Activated CD8-positive, alpha-beta T cell treated with anti-CD3 and anti-CD28 coated beads for 36 hours (primary cell): Measurements from ENCODE around the gene TNK2. TPM values are rescaled to one million over a fixed set of nuclear protein-coding genes. Genes with fewer than 3 reads are reported as not detected.
A peak's percentile ranks its signal among the peaks of the same experiment; 100 is the strongest.

ENCODE experiments used
- ATAC-seq: fragments of 200-7000 bp; cut with Tn5 transposase; one replicate; pipeline ENCODE4 v1.10.0; 2021; ENCODE audit warnings: mild to moderate bottlenecking, moderate library complexity
- CTCF ChIA-PET: fragments of 350-600 bp; sonication (Branson Sonifier 250); formaldehyde crosslinking; loops from one replicate; lab custom pipeline; 2021; ENCODE audit warnings: antibody characterized with exemption; lab: Charles Lee
- POLR2A ChIA-PET: fragments of 350-600 bp; sonication (Branson Sonifier 250); formaldehyde crosslinking; loops from one replicate; lab custom pipeline; 2021; ENCODE audit warnings: antibody characterized with exemption; lab: Charles Lee
- DNase-seq: peaks from one replicate; pipeline ENCODE4 v3.0.0-alpha.2; 2020
- H3K27ac Mint-ChIP-seq: one replicate; pipeline ENCODE4 v1.8.0; 2021; ENCODE audit warnings: mild to moderate bottlenecking, mixed read lengths
- H3K27me3 Mint-ChIP-seq: one replicate; pipeline ENCODE4 v1.8.0; 2021; ENCODE audit warnings: mixed read lengths
- H3K36me3 Mint-ChIP-seq: one replicate; pipeline ENCODE4 v1.8.0; 2021; ENCODE audit warnings: low read depth, mixed read lengths
- H3K4me1 Mint-ChIP-seq: one replicate; pipeline ENCODE4 v1.8.0; 2021; ENCODE audit warnings: low read depth, mixed read lengths
- H3K4me3 Mint-ChIP-seq: one replicate; pipeline ENCODE4 v1.8.0; 2021; ENCODE audit warnings: mild to moderate bottlenecking, moderate library complexity, mixed read lengths
- H3K9me3 Mint-ChIP-seq: one replicate; pipeline ENCODE4 v1.8.0; 2021; ENCODE audit warnings: mixed read lengths
- intact Hi-C: fragments of 100-400 bp; cut with micrococcal nuclease; formaldehyde crosslinking; loops from one replicate; pipeline ENCODE4 v1.10.0; 2022
- total RNA-seq, 2 experiments: library from RNA; stranded (reverse); gene quantifications; one replicate each; pipeline ENCODE4 v1.2.3, GENCODE V29; 2021
- TF ChIP-seq, protein P1 (sequence below): fragments of 200-600 bp; IDR thresholded peaks from one replicate; pipeline ENCODE4 v1.8.0; 2022; ENCODE audit warnings: antibody characterized with exemption, mild to moderate bottlenecking

Gene TNK2
- total RNA-seq, 2 experiments from 2014 or later, result 41.9 to 43.0 TPM

DNA sequence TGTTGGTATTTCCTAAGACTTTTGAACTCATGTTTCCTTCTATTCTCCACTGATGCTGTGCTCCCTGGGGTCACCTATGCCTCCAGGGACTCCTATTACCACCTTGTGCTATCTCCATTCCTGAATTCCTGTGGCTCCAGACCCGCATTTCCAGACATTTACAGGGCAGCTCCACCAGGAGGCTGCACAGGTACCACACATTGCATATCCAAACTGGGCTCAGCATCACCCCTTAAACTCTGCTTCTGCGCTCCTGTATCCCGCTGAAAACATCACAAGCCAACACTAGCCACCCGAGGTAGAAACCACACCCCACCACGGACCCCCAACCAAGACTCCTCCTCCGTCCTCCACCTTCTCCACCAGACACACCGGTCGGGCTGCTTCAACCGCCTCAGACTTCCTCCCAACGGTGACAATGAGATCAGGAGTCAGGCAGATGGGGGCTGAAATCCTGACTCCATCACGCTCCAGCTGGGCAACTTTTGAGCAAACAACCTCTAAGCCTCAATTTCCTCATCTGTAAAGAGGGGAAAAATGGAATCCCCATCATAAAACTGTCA, 10.4 kb downstream of the TNK2 start:
- POLR2A ChIA-PET, result interaction anchor here (1.0 to 6.4 kb wide), 3 partner anchors 8 to 17 kb away, joined by 3 to 77 read pairs (median 5); partner anchors contain the start of gene TNK2
- Mint-ChIP-seq H3K9me3 (no peaks in the 10 kb centered on the region), H3K4me1 (peaks cover 60% of the 10 kb centered on the region), H3K27ac (peak overlapping the region; percentile 29), H3K4me3 (no peak overlapping the region), H3K36me3 (no peaks in the 10 kb centered on the region), H3K27me3 (no peaks in the 10 kb centered on the region)
- intact Hi-C loops, result no loop called here
- DNase-seq, result no peak
- TF ChIP-seq, protein P1, sequence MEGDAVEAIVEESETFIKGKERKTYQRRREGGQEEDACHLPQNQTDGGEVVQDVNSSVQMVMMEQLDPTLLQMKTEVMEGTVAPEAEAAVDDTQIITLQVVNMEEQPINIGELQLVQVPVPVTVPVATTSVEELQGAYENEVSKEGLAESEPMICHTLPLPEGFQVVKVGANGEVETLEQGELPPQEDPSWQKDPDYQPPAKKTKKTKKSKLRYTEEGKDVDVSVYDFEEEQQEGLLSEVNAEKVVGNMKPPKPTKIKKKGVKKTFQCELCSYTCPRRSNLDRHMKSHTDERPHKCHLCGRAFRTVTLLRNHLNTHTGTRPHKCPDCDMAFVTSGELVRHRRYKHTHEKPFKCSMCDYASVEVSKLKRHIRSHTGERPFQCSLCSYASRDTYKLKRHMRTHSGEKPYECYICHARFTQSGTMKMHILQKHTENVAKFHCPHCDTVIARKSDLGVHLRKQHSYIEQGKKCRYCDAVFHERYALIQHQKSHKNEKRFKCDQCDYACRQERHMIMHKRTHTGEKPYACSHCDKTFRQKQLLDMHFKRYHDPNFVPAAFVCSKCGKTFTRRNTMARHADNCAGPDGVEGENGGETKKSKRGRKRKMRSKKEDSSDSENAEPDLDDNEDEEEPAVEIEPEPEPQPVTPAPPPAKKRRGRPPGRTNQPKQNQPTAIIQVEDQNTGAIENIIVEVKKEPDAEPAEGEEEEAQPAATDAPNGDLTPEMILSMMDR, result no peak
- CTCF ChIA-PET, result interaction anchor here (1.0 to 9.3 kb wide), 4 partner anchors 10 to 44 kb away, joined by 4 to 131 read pairs (median 74); partner anchors contain the start of gene TNK2
- ATAC-seq, result no peak

DNA sequence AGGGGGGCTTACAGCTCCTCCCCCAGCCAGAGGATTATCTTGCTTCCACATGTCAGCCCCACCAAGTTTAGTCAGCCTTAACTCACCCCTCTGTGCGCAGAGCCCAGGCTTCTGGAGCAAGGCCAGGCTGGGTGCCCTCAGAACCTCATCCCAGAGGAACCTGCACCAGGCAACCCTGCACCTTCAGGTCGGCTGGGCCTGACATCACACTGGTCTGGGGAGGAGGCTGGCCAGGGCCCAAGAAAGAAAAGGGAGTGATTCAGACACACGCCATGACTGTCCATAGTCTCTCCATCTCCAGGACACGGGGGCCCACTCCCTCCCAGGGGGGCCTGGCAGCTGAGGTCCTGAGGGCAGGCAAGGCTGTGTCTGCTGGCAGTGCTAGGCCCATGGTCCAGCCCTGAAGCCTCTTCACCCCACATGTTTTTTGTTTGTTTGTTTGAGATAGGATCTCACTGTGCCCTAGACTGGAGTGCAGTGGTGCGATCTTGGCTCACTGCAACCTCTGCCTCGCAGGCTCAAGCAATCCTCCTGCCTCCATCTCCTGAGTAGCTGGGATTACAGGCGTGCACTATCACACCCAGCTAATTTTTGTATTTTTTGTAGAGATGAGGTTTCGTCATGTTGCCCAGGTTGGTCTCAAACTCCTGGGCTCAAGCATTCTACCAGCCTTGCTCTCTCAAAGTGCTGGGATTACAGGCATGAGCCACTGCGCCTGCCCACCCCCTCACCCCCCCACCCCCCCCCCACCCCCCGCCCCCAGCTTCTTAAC, 11.1 kb downstream of the TNK2 start:
- no peaks in the 10 kb centered on the region for H3K27me3 Mint-ChIP-seq
- DNase-seq (peak; percentile 9), ATAC-seq (no peak)
- peak overlapping the region; percentile 80 for H3K4me3 Mint-ChIP-seq
- POLR2A ChIA-PET, result interaction anchor here (1.0 to 6.4 kb wide), 4 partner anchors 8 to 18 kb away, joined by 3 to 77 read pairs (median 4); partner anchors contain the start of gene TNK2
- peaks cover 60% of the 10 kb centered on the region for H3K4me1 Mint-ChIP-seq
- TF ChIP-seq, protein P1, result no peak
- H3K36me3 Mint-ChIP-seq, result no peaks in the 10 kb centered on the region
- H3K9me3 Mint-ChIP-seq, result no peaks in the 10 kb centered on the region
- CTCF ChIA-PET, result interaction anchor here (1.0 to 9.3 kb wide), 5 partner anchors 11 to 44 kb away, joined by 4 to 131 read pairs (median 89); partner anchors contain the start of gene TNK2
- intact Hi-C loops, result no loop called here
- peak overlapping the region; percentile 93 for H3K27ac Mint-ChIP-seq

GRCh38 chr3:195896361-195897080, 11.8 kb downstream of the TNK2 start:
- Mint-ChIP-seq H3K27me3 (no peaks in the 10 kb centered on the region), H3K36me3 (no peaks in the 10 kb centered on the region), H3K27ac (peak overlapping the region; percentile 93), H3K4me3 (peak overlapping the region; percentile 80), H3K9me3 (no peaks in the 10 kb centered on the region), H3K4me1 (peaks cover 54% of the 10 kb centered on the region)
- TF ChIP-seq, protein P1, result no peak
- DNase-seq, result peak; percentile 9
- ATAC-seq, result peak; percentile 15
- intact Hi-C loops, result no loop called here
- ChIA-PET CTCF (interaction anchor here (5.3 to 9.3 kb wide), 4 partner anchors 11 to 43 kb away, joined by 59 to 131 read pairs (median 104); partner anchors contain the start of gene TNK2), POLR2A (interaction anchor here (1.0 to 6.4 kb wide), 3 partner anchors 9 to 17 kb away, joined by 3 to 77 read pairs (median 4); partner anchors contain the start of gene TNK2)

DNA sequence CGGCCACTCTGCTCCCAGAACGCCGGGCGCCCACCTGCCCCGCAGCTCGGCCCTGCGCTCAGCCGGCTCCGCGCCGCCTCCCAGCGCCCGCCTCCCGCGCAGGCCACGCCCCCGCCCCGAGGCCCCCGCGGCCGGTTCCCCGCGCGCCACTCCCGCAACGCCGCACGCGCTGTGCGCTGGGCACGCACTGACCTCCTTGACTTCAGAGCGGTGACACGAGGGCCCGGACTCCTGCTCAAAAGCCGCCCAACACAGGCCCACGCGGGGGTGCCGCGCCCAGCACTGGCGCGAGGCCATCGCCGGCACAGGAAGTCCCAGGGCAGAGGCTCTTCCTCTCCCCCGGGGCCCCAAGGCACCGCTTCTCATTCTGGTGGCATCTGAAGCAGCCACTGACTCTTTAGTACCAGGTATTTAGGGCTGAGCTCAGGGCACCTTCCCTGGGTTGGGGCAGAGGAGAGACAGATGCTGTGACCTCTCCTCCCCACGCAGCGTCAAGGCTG, 12.4 kb downstream of the TNK2 start:
- intact Hi-C loops, result loop anchor here (2.0 kb wide), 1 partner anchor 37 kb away; no protein-coding TSS in a partner anchor
- peak; percentile 77 for DNase-seq
- POLR2A ChIA-PET, result interaction anchor here (1.1 to 6.4 kb wide), 2 partner anchors 12 to 18 kb away, joined by 4 to 77 read pairs; partner anchors contain the start of gene TNK2
- Mint-ChIP-seq H3K9me3 (no peaks in the 10 kb centered on the region), H3K27ac (peak overlapping the region; percentile 93), H3K4me1 (peaks cover 48% of the 10 kb centered on the region), H3K36me3 (no peaks in the 10 kb centered on the region), H3K4me3 (peak overlapping the region; percentile 80), H3K27me3 (no peaks in the 10 kb centered on the region)
- TF ChIP-seq, protein P1, result no peak
- peak; percentile 56 for ATAC-seq
- CTCF ChIA-PET, result interaction anchor here (3.0 to 9.3 kb wide), 5 partner anchors 12 to 42 kb away, joined by 31 to 131 read pairs (median 89); partner anchors contain the start of gene TNK2
